Prostate gland (tissue), 2 donors: ENCODE results near the gene DGKQ.

Experiments
- POLR2AphosphoS5 ChIP-seq: sonication (generic); formaldehyde crosslinking; IDR thresholded peaks from one replicate; pipeline ENCODE4 v1.6.1; 2017; ENCODE audit warnings: antibody characterized with exemption
- TF ChIP-seq, protein P1 (sequence below), 4 experiments: fragments of 200-600 bp in 2 of 4; fragments of 450-650 bp in 2 of 4; sonication (generic) in 2 of 4; IDR thresholded peaks; 1 replicate in 3 of 4; 2 replicates in 1 of 4; pipeline ENCODE4 v1.5.1; 2016 to 2019; ENCODE audit warnings: antibody characterized with exemption in 4 of 4, mild to moderate bottlenecking in 2 of 4, moderate library complexity in 2 of 4

DNA sequence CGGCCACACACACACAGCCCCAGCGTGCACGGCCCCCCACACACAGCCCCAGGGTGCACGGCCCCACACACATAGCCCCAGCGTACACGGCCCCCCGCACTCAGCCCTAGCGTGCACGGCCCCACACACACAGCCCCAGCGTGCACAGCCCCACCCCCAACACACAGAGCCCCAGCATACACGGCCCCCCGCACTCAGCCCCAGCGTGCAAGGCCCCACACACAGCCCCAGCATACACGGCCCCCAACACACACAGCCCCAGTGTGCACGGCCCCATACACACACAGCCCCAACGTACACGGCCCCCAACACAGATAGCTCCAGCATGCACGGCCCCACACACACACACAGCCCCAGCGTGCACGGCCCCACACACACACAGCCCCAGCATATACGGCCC, 58.8 kb downstream of the DGKQ start:
- TF ChIP-seq, protein P1, sequence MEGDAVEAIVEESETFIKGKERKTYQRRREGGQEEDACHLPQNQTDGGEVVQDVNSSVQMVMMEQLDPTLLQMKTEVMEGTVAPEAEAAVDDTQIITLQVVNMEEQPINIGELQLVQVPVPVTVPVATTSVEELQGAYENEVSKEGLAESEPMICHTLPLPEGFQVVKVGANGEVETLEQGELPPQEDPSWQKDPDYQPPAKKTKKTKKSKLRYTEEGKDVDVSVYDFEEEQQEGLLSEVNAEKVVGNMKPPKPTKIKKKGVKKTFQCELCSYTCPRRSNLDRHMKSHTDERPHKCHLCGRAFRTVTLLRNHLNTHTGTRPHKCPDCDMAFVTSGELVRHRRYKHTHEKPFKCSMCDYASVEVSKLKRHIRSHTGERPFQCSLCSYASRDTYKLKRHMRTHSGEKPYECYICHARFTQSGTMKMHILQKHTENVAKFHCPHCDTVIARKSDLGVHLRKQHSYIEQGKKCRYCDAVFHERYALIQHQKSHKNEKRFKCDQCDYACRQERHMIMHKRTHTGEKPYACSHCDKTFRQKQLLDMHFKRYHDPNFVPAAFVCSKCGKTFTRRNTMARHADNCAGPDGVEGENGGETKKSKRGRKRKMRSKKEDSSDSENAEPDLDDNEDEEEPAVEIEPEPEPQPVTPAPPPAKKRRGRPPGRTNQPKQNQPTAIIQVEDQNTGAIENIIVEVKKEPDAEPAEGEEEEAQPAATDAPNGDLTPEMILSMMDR (IDR thresholded peaks at IDR 0.05): no peak
- TF ChIP-seq POLR2AphosphoS5: no peak
